Subcutaneous adipose tissue (tissue), 4 donors: Measurements from ENCODE around the gene MAGED4. TPM values are rescaled to one million over a fixed set of nuclear protein-coding genes. Genes with fewer than 3 reads are reported as not detected.

ENCODE experiments used
- CTCF ChIP-seq: fragments of 450-650 bp; IDR thresholded peaks from one replicate; pipeline ENCODE4 v1.5.1; 2016; ENCODE audit warnings: low read depth, mild to moderate bottlenecking, control low read depth, antibody characterized with exemption, moderate library complexity
- small RNA-seq: library from RNA; depleted of rRNA; stranded (forward); fragments of <200 nt; gene quantifications from one replicate; pipeline ENCODE3, GENCODE V24; 2016
- total RNA-seq, 4 donors: library from RNA; depleted of rRNA; stranded (reverse); fragments of >200 nt; gene quantifications; one replicate each; pipeline ENCODE4 v1.1.0, GENCODE V29; 2016

The MAGED4 gene
- total RNA-seq, 4 donors from 2014 or later, result 5.4 TPM; not detected in 3

GRCh38 chrX:52217494-52218160, 32.9 kb downstream of the MAGED4 start:
- TF ChIP-seq CTCF, result no peak

GRCh38 chrX:52220936-52221335, 36.2 kb downstream of the MAGED4 start:
- no peak for TF ChIP-seq CTCF

Small RNAs within 50 kb of the gene (small RNA-seq; reads per million reads assigned to genes)
- not detected for gene SNORA11D

Other genes with a start within 250 kb of the MAGED4 start
- 1 to 10 TPM in 1 of 4 donors, not detected in 3; 3.2 TPM for gene MAGED4B, start 115.7 kb upstream of the MAGED4 start, total RNA-seq
- gene XAGE2, start 184.1 kb downstream of the MAGED4 start, total RNA-seq, result not detected